PFSK-1 (cell line): ENCODE results near the gene DPP4.

Source experiments
- FOXP2 ChIP-seq: optimal IDR thresholded peaks from 2 replicates; pipeline ENCODE3; 2011; ENCODE audit warnings: borderline replicate concordance, control low read depth, inconsistent platforms; ENCODE audit not compliant: insufficient read depth; ENCODE audit errors: extremely low read length, extremely low read depth
- POLR2AphosphoS5 ChIP-seq: IDR thresholded peaks from 2 replicates; pipeline ENCODE4 v1.6.1; 2012; ENCODE audit warnings: low read depth, mild to moderate bottlenecking, control low read depth, low read length, moderate library complexity
- REST ChIP-seq, 2 experiments: IDR thresholded peaks; 2 replicates each; pipeline versions ENCODE4 v1.6.1 to v1.8.0; 2011 to 2012; ENCODE audit warnings: low read depth in 2 of 2, low read length in 2 of 2, control low read depth in 1 of 2, inconsistent platforms in 1 of 2, mild to moderate bottlenecking in 1 of 2, moderate library complexity in 1 of 2; ENCODE audit not compliant: insufficient read depth in 1 of 2
- SIN3A ChIP-seq: IDR thresholded peaks from 2 replicates; pipeline ENCODE4 v1.6.1; 2012; ENCODE audit warnings: mild to moderate bottlenecking, low read length, moderate library complexity, borderline replicate concordance; ENCODE audit not compliant: insufficient read depth
- TAF1 ChIP-seq: IDR thresholded peaks from 2 replicates; pipeline ENCODE4 v1.6.1; 2012; ENCODE audit warnings: low read length, control low read depth, borderline replicate concordance; ENCODE audit not compliant: insufficient read depth

The DPP4 gene

GRCh38 chr2:162056796-162057399 lies 17.1 kb downstream of the DPP4 start:
- no peak for TF ChIP-seq SIN3A
- no peak for TF ChIP-seq FOXP2
- no peak for TF ChIP-seq TAF1
- no peak for TF ChIP-seq REST (IDR thresholded peaks at IDR 0.05; ENCODE audit: insufficient read depth in 1 of 2, low read depth in 2 of 2, low read length in 2 of 2)
- no peak for TF ChIP-seq POLR2AphosphoS5

- TF ChIP-seq POLR2AphosphoS5 (no peak), TAF1 (no peak), REST (IDR thresholded peaks at IDR 0.05; ENCODE audit: insufficient read depth in 1 of 2, low read depth in 2 of 2, low read length in 2 of 2) (no peak), SIN3A (no peak), FOXP2 (no peak)
These were observed 20.2 kb downstream of the DPP4 start for GRCh38 chr2:162053808-162054155.

DNA sequence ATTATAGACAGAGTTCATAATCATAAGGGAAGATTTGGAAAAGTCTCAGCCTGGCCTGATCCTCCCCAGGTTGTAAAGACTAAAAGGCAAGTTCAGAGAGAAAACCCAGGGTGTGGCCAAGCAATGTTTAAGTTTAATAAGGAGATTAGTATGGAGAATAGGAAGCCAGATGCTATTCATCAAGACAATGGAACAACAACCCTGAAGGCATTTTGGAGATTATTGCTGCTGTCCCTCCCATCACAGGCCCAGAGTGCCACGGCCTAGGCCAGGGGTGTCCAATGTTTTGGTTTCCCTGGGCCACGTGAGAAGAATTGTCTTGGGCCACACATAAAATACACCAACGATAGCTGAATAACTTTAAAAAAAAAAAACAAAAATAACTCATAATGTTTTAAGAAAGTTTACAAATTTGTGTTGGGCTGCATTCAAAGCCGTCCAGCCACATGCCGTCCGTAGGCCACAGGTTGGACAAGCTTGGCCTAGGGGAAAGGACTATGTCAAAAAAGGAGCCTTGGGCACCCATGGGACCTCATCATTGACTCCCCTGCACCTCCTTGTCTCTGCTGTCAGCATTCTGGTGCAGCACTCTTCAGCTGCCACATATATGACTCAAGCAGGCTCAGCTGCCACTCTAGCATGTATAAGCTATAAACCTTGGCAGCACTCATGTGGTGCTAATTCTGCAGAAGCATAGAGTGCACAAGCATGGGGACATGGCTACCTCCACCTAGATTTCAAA lies 20.8 kb downstream of the DPP4 start:
- TF ChIP-seq FOXP2 (no peak), REST (IDR thresholded peaks at IDR 0.05; ENCODE audit: insufficient read depth in 1 of 2, low read depth in 2 of 2, low read length in 2 of 2) (no peak), SIN3A (no peak), POLR2AphosphoS5 (no peak), TAF1 (no peak)

GRCh38 chr2:162050513-162050961 lies 23.5 kb downstream of the DPP4 start:
- TF ChIP-seq POLR2AphosphoS5, result no peak
- no peak for TF ChIP-seq SIN3A
- TF ChIP-seq FOXP2, result no peak
- TF ChIP-seq TAF1, result no peak
- no peak for TF ChIP-seq REST (IDR thresholded peaks at IDR 0.05; ENCODE audit: insufficient read depth in 1 of 2, low read depth in 2 of 2, low read length in 2 of 2)
